GM10847 (cell line): ENCODE measurements around the gene UQCRC2.

Source experiments
- POLR2A ChIP-seq: IDR thresholded peaks from 2 replicates; pipeline ENCODE4 v1.6.1; 2011; ENCODE audit not compliant: insufficient read length; ENCODE audit errors: extremely low read depth

Gene UQCRC2

GRCh38 chr16:21952793-21953540, at the start of gene UQCRC2:
Gene UQCRC2, plus strand, starts transcription at chr16:21953361. Its CDS starts 63 bp downstream, at chr16:21953424.
- peak; percentile 60 for TF ChIP-seq POLR2A

- no peak for TF ChIP-seq POLR2A
Measured at GRCh38 chr16:21937336-21937829, 15.8 kb upstream of the UQCRC2 start.

- no peak for TF ChIP-seq POLR2A
Measured at GRCh38 chr16:21940570-21940969, 12.6 kb upstream of the UQCRC2 start.

GRCh38 chr16:21943571-21943970, 9.6 kb upstream of the UQCRC2 start:
- TF ChIP-seq POLR2A = no peak

- no peak for TF ChIP-seq POLR2A
Measured at GRCh38 chr16:21946889-21947635, 6.1 kb upstream of the UQCRC2 start.

- TF ChIP-seq POLR2A = no peak
Measured at GRCh38 chr16:21949713-21950260, 3.4 kb upstream of the UQCRC2 start.

- no peak for TF ChIP-seq POLR2A
Measured at GRCh38 chr16:21950782-21951521, 2.2 kb upstream of the UQCRC2 start.

- TF ChIP-seq POLR2A = no peak
Measured at GRCh38 chr16:21952040-21952792, 945 bp upstream of the UQCRC2 start.

GRCh38 chr16:21953541-21953902, 361 bp downstream of the UQCRC2 start:
- TF ChIP-seq POLR2A = no peak

- no peak for TF ChIP-seq POLR2A
Measured at GRCh38 chr16:21957714-21958346, 4.7 kb downstream of the UQCRC2 start.

GRCh38 chr16:21959050-21959449, 5.9 kb downstream of the UQCRC2 start:
- no peak for TF ChIP-seq POLR2A

- TF ChIP-seq POLR2A = no peak
Measured at GRCh38 chr16:21962475-21962874, 9.3 kb downstream of the UQCRC2 start.

GRCh38 chr16:21963887-21964286, 10.7 kb downstream of the UQCRC2 start:
- no peak for TF ChIP-seq POLR2A

GRCh38 chr16:21964353-21964752, 11.2 kb downstream of the UQCRC2 start:
- no peak for TF ChIP-seq POLR2A
